Thymus (tissue), 11 donors: ENCODE results near the gene PPP1R1A. TPM values are rescaled to one million over a fixed set of nuclear protein-coding genes. Genes with fewer than 3 reads are reported as not detected.

Experiments
- DNase-seq, 9 donors: peaks; one replicate each; pipeline ENCODE4 v3.0.0-alpha.2; 2013; ENCODE audit warnings: low spot score in 9 of 9, low read depth in 6 of 9, missing footprints in 1 of 9
- H3K27ac ChIP-seq, 2 donors: one replicate each; pipeline ENCODE4 v1.5.1; 2013; ENCODE audit warnings: control low read depth in 1 of 2, low read depth in 1 of 2, low read length in 1 of 2, mild to moderate bottlenecking in 1 of 2, moderate library complexity in 1 of 2
- H3K27me3 ChIP-seq, 2 donors: one replicate each; pipeline ENCODE4 v1.5.1; 2013; ENCODE audit warnings: low read length in 1 of 2; ENCODE audit not compliant: control insufficient read depth in 2 of 2, insufficient read depth in 1 of 2
- H3K36me3 ChIP-seq, 2 donors: one replicate each; pipeline ENCODE4 v1.5.1; 2013; ENCODE audit warnings: low read length in 1 of 2, mild to moderate bottlenecking in 1 of 2, moderate library complexity in 1 of 2; ENCODE audit not compliant: control insufficient read depth in 2 of 2, insufficient read depth in 2 of 2
- H3K4me1 ChIP-seq, 2 donors: one replicate each; pipeline ENCODE4 v1.5.1; 2013; ENCODE audit warnings: low read length in 2 of 2; ENCODE audit not compliant: control insufficient read depth in 2 of 2, insufficient read depth in 2 of 2
- H3K4me3 ChIP-seq, 2 donors: one replicate each; pipeline ENCODE4 v1.5.1; 2013; ENCODE audit warnings: low read length in 2 of 2, control low read depth in 1 of 2, mild to moderate bottlenecking in 1 of 2
- H3K9me3 ChIP-seq, 2 donors: one replicate each; pipeline ENCODE4 v1.5.1; 2013; ENCODE audit warnings: low read length in 1 of 2, mild to moderate bottlenecking in 1 of 2; ENCODE audit not compliant: control insufficient read depth in 2 of 2, insufficient read depth in 1 of 2
- WGBS: extraction: QIAGEN DNeasy Blood & Tissue Kit; methylation state at CpG from one replicate; pipeline ENCODE4 v1.1.7; 2013; 5-methylcytosine and 5-hydroxymethylcytosine counted together
- polyA plus RNA-seq: library from polyadenylated mRNA; stranded (reverse); fragments of 200-250 nt; gene quantifications from one replicate; pipeline ENCODE4 v1.2.3, GENCODE V29; 2013
- total RNA-seq: library from RNA; stranded (reverse); fragments of 120-200 nt; gene quantifications from one replicate; pipeline ENCODE4 v1.2.4, GENCODE V29; 2013
- donor health status: healthy.

The PPP1R1A gene
- total and polyA plus RNA-seq, 2 donors = 0.09 to 0.91 TPM

DNA sequence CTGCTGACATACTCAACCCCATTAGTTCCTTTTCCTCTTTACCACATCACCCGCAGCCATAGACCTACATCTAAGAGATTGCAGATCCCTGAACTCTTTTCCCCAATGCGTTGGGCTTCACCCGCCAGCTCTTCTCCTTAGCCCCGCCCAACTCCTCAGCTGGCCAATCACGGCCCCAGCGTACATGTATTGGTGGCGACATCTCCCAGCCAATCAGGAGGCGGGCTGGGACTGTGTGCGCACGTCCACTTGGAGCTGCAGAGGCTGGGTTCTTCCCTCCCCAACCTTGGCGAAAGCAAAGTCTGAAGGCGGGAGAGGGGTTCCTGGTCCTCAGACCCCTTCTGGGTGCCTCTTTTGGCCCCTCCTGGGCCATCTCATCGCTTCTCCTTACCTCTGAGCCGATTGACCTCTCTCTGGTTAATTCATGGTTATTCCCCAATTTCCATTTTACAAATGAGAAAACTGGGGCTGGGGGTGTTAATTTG is 28.0 kb downstream of the PPP1R1A start:
- Histone ChIP-seq H3K27ac (peak overlapping the region; percentile 56 to 86), H3K4me1 (peaks cover 6 to 19% of the 10 kb centered on the region in 2 donors), H3K27me3 (peaks cover 0 to 5% of the 10 kb centered on the region in 2 donors), H3K36me3 (no peaks in the 10 kb centered on the region), H3K4me3 (peak overlapping the region; percentile 37 to 57), H3K9me3 (no peaks in the 10 kb centered on the region)
- peak; percentile 58 to 94 (median 83) for DNase-seq
- 4% methylated on average over 14 of the region's 14 CpGs for WGBS

GRCh38 chr12:54558759-54559158 is 29.7 kb downstream of the PPP1R1A start:
- 100% methylated on average over 1 of the region's 1 CpG for WGBS
- no peak for DNase-seq
- Histone ChIP-seq H3K27ac (no peak overlapping the region), H3K27me3 (peaks cover 0 to 5% of the 10 kb centered on the region in 2 donors), H3K9me3 (no peaks in the 10 kb centered on the region), H3K36me3 (no peaks in the 10 kb centered on the region), H3K4me1 (peaks cover 6 to 19% of the 10 kb centered on the region in 2 donors), H3K4me3 (no peak overlapping the region)

- DNase-seq = no peak
- peaks cover 0 to 5% of the 10 kb centered on the region in 2 donors for H3K27me3 ChIP-seq
- WGBS = 94% methylated on average over 5 of the region's 5 CpGs
- no peaks in the 10 kb centered on the region for H3K36me3 ChIP-seq
- no peak overlapping the region for H3K4me3 ChIP-seq
- H3K27ac ChIP-seq = no peak overlapping the region
- H3K4me1 ChIP-seq = peaks cover 6 to 19% of the 10 kb centered on the region in 2 donors
- H3K9me3 ChIP-seq = no peaks in the 10 kb centered on the region
These were observed 30.1 kb downstream of the PPP1R1A start for GRCh38 chr12:54558311-54558710.

DNA sequence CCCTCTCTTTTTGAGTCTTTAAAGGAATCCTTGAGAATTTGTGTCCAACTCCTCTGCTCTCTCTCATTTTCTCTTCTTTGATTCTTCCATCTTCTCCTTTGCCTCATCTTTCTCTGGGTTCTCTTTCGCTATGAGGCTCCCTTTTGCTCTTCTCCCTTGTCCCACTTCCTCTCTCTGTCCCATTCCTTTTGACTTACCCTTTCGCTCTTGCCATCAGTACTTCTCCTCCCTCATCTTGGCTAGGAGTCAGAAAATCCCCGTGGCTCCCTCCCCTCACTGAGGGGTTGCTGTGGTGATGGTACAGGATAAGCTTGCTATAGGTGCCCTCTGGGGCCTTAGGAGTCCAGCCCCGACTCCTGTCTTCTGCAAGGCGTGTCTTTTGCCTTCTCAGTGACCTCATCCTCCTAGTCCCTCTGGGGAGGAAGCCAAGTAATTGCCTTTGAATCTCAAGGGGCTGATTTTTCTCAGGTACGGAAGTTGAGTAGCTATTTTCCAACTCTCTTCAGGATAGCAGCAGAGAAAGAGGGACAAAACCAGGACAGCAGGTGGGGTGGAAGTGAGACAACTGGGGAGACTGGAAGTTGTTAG is 32.7 kb downstream of the PPP1R1A start:
- Histone ChIP-seq H3K4me3 (no peak overlapping the region), H3K9me3 (no peaks in the 10 kb centered on the region), H3K36me3 (no peaks in the 10 kb centered on the region), H3K27ac (no peak overlapping the region), H3K4me1 (peaks cover 6 to 11% of the 10 kb centered on the region in 2 donors), H3K27me3 (peaks cover 0 to 14% of the 10 kb centered on the region in 2 donors)
- no peak for DNase-seq
- 90% methylated on average over 6 of the region's 6 CpGs for WGBS

DNA sequence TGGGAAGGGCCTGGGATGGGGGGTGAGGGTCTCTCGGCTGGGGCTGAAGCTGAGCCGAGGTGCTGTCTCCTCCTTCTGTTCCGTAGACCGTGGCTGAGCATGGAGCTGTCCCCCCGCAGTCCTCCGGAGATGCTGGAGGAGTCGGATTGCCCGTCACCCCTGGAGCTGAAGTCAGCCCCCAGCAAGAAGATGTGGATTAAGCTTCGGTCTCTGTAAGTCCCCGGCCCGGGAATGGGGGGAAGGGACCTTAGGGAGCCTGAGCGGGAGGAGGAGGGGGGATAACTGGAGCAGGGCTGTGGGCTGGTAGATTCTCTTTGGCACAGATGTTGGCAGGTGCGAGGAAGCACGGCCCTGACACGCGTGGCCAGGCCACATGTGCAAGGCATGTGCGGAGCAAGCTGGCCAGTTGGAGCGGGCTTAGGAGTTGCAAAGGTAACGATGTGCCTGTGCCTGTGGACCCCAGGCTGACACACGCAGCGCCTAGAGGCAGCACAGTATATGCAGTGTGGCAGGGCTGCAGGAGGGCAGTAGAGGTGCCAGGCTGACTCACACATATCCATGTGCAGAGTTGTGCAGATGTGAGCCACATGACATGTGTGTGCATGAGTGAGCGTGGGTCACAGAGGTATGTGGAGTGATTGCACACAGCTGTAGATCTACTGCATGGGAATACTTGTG is 38.5 kb downstream of the PPP1R1A start:
- DNase-seq = peak in 2 of 9 donors; percentile 13 to 14
- WGBS = 7% methylated on average over 22 of the region's 22 CpGs
- Histone ChIP-seq H3K27me3 (peaks cover 2 to 40% of the 10 kb centered on the region in 2 donors), H3K27ac (no peak overlapping the region), H3K9me3 (no peaks in the 10 kb centered on the region), H3K4me1 (peaks cover 6 to 15% of the 10 kb centered on the region in 2 donors), H3K36me3 (peaks cover 0 to 5% of the 10 kb centered on the region in 2 donors), H3K4me3 (peak overlapping the region in 1 of 2 donors; percentile 42)

GRCh38 chr12:54546511-54546910 is 41.9 kb downstream of the PPP1R1A start:
- DNase-seq = no peak
- no peak overlapping the region for H3K27ac ChIP-seq
- peaks cover 6 to 15% of the 10 kb centered on the region in 2 donors for H3K4me1 ChIP-seq
- H3K9me3 ChIP-seq = no peaks in the 10 kb centered on the region
- peaks cover 27 to 31% of the 10 kb centered on the region in 2 donors for H3K36me3 ChIP-seq
- no peak overlapping the region for H3K4me3 ChIP-seq
- WGBS = 94% methylated on average over 2 of the region's 2 CpGs
- H3K27me3 ChIP-seq = peaks cover 2 to 38% of the 10 kb centered on the region in 2 donors

GRCh38 chr12:54544743-54545142 is 43.7 kb downstream of the PPP1R1A start:
- Histone ChIP-seq H3K9me3 (no peaks in the 10 kb centered on the region), H3K36me3 (peaks cover 45 to 49% of the 10 kb centered on the region in 2 donors), H3K27me3 (peaks cover 1 to 20% of the 10 kb centered on the region in 2 donors), H3K27ac (no peak overlapping the region), H3K4me1 (peaks cover 3 to 10% of the 10 kb centered on the region in 2 donors), H3K4me3 (no peak overlapping the region)
- 95% methylated on average over 7 of the region's 7 CpGs for WGBS
- no peak for DNase-seq

- no peak for DNase-seq
- no peak overlapping the region for H3K4me3 ChIP-seq
- H3K27ac ChIP-seq = no peak overlapping the region
- peaks cover 57 to 61% of the 10 kb centered on the region in 2 donors for H3K36me3 ChIP-seq
- H3K27me3 ChIP-seq = peaks cover 0 to 8% of the 10 kb centered on the region in 2 donors
- 95% methylated on average over 2 of the region's 2 CpGs for WGBS
- no peaks in the 10 kb centered on the region for H3K4me1 ChIP-seq
- no peaks in the 10 kb centered on the region for H3K9me3 ChIP-seq
These were observed 44.9 kb downstream of the PPP1R1A start for GRCh38 chr12:54543526-54543925.

DNA sequence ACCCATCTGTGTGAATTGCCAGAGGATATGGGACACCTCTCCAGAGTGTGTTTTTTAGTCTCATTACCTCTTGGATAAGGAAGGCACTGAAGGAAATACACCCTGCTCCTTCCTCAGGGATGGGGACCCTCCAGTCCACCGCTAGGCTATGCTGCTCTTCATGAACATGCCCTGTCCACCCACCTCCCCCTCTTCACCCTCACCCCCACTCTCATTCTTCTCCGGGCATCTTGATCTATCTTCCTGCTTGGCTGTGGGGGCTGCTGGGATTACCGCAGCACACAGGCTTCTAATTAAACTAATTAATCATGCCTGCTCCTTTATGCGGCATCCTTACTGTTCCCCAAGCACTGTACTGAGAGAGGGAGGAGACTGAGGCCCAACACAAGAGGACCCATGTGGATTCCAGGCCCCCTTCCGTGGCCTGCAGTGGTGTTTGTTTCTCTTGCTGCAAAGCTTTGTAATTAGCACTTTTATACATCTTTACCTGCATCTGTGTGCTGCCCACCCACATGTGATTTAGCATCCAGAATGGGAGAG is 46.6 kb downstream of the PPP1R1A start:
- DNase-seq = no peak
- Histone ChIP-seq H3K36me3 (peaks cover 70 to 74% of the 10 kb centered on the region in 2 donors), H3K4me1 (no peaks in the 10 kb centered on the region), H3K27ac (no peak overlapping the region), H3K4me3 (no peak overlapping the region), H3K27me3 (no peaks in the 10 kb centered on the region), H3K9me3 (no peaks in the 10 kb centered on the region)
- 97% methylated on average over 5 of the region's 5 CpGs for WGBS
